ENCODE data around the gene OR4M2. TPM values are rescaled to one million over a fixed set of nuclear protein-coding genes. Genes with fewer than 3 reads are reported as not detected.

Gene OR4M2, protein sequence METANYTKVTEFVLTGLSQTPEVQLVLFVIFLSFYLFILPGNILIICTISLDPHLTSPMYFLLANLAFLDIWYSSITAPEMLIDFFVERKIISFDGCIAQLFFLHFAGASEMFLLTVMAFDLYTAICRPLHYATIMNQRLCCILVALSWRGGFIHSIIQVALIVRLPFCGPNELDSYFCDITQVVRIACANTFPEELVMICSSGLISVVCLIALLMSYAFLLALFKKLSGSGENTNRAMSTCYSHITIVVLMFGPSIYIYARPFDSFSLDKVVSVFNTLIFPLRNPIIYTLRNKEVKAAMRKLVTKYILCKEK
- not detected in 5 replicates for total RNA-seq (2022; extraction: Qiagen RNA extraction; ENCODE audit: low read depth)

DNA sequence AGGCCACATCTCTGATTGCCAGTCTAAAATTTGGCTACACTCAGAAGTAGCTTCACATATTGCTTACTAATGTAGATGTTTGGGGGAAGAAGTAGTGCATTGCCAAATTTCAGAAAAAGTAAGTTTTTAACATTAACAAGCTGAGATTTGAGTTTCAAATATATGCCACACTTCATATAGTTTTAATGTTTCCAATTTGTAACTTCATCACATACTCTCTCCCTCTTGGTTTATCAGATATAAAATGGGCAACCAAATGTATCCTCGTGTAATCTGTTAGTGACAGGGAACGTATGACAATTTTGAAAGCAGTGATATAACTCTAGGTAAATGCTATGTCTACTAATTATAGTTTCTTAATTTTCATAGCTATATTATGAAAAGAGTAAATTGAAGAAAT is at the start of gene OR4M2:
TSS of gene OR4M2 (plus strand) at position 301 of the 400 bp plus-strand sequence. CDS start at position 399, 98 bp downstream.

Other genes with a start within 250 kb of the OR4M2 start
- not detected in 5 replicates for gene POTEB, start 202.8 kb upstream of the OR4M2 start, total RNA-seq (2022; extraction: Qiagen RNA extraction; ENCODE audit: low read depth)

Data from A549 treated with DMSO at 1 μM for 4 hours (cell line).